Measurements from ENCODE around the gene CORO2A.

Gene CORO2A

GRCh38 chr9:98144631-98145030, 47.8 kb downstream of the CORO2A start:
- Histone ChIP-seq H3K4me3 (ENCODE audit: low read length) (no peak overlapping the region), H3K27ac (ENCODE audit: low read length) (no peak overlapping the region), H3K27me3 (ENCODE audit: control insufficient read depth, insufficient read depth, low read length) (no peaks in the 10 kb centered on the region), H3K9me3 (ENCODE audit: control insufficient read depth, insufficient read depth, low read length) (no peaks in the 10 kb centered on the region), H3K36me3 (ENCODE audit: control insufficient read depth, insufficient read depth, low read length) (no peaks in the 10 kb centered on the region), H3K4me1 (ENCODE audit: control insufficient read depth, insufficient read depth, low read length) (no peaks in the 10 kb centered on the region)
- DNase-seq (ENCODE audit: low read depth, low spot score): no peak
- no CpG with 5 or more reads among the region's 3 CpGs for WGBS (ENCODE audit: insufficient coverage, insufficient read length)

DNA sequence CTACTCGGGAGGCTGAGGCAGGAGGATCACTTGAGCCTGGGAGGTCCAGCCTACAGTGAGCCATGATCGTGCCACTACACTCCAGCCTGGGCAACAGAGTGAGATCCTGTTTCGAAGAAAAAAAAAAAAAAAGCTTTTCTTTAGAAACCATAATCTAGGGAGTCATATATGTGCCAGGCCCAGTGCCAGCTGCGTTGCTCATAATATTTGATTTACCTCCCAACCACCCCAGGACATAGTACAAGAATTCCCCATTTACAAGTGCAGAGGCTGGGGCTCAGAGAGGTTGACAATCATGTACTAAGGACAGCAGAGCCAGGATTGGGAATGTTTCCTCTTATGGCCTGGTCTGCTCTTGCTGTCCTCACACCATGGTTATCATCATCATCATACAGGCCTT, 48.4 kb downstream of the CORO2A start:
- Histone ChIP-seq H3K4me1 (ENCODE audit: control insufficient read depth, insufficient read depth, low read length) (no peaks in the 10 kb centered on the region), H3K9me3 (ENCODE audit: control insufficient read depth, insufficient read depth, low read length) (no peaks in the 10 kb centered on the region), H3K27me3 (ENCODE audit: control insufficient read depth, insufficient read depth, low read length) (no peaks in the 10 kb centered on the region), H3K36me3 (ENCODE audit: control insufficient read depth, insufficient read depth, low read length) (no peaks in the 10 kb centered on the region), H3K27ac (ENCODE audit: low read length) (no peak overlapping the region), H3K4me3 (ENCODE audit: low read length) (no peak overlapping the region)
- no CpG with 5 or more reads among the region's 4 CpGs for WGBS (ENCODE audit: insufficient coverage, insufficient read length)
- no peak for DNase-seq (ENCODE audit: low read depth, low spot score)

DNA sequence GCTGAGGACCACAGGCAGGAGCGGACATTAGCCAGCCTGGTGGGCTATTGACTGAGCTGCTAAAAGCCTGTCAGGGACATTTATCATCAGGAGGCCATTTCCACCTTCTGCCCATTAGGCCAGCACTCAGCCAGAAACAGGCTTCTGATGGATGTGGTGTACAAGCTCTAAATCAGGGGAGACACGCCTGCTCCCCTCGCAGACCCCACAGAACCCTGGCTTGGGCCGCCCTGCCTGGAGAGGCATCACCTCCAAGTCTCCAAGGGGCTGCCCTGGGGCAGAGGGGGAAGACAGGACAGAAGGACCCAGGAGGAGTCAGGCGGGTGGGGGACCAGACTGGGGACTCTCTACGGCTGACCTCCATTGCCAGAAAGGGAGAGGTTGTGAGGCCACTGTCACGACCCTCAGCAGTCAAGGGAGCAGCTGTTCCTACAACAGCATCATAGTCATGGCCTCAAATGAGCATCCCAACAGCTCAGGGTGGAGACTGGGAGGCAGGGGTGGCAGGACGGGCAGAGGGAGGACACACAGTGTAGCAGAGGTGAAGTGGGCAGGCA, 49.4 kb downstream of the CORO2A start:
- no peak for DNase-seq (ENCODE audit: low read depth, low spot score)
- Histone ChIP-seq H3K4me1 (ENCODE audit: control insufficient read depth, insufficient read depth, low read length) (no peaks in the 10 kb centered on the region), H3K4me3 (ENCODE audit: low read length) (no peak overlapping the region), H3K27ac (ENCODE audit: low read length) (no peak overlapping the region), H3K9me3 (ENCODE audit: control insufficient read depth, insufficient read depth, low read length) (no peaks in the 10 kb centered on the region), H3K27me3 (ENCODE audit: control insufficient read depth, insufficient read depth, low read length) (no peaks in the 10 kb centered on the region), H3K36me3 (ENCODE audit: control insufficient read depth, insufficient read depth, low read length) (no peaks in the 10 kb centered on the region)
- no CpG with 5 or more reads among the region's 8 CpGs for WGBS (ENCODE audit: insufficient coverage, insufficient read length)

- H3K4me3 ChIP-seq (ENCODE audit: low read length): no peak overlapping the region
- no peaks in the 10 kb centered on the region for H3K9me3 ChIP-seq (ENCODE audit: control insufficient read depth, insufficient read depth, low read length)
- WGBS (ENCODE audit: insufficient coverage, insufficient read length): no CpG with 5 or more reads among the region's 13 CpGs
- H3K4me1 ChIP-seq (ENCODE audit: control insufficient read depth, insufficient read depth, low read length): no peaks in the 10 kb centered on the region
- no peak for DNase-seq (ENCODE audit: low read depth, low spot score)
- H3K36me3 ChIP-seq (ENCODE audit: control insufficient read depth, insufficient read depth, low read length): no peaks in the 10 kb centered on the region
- H3K27me3 ChIP-seq (ENCODE audit: control insufficient read depth, insufficient read depth, low read length): no peaks in the 10 kb centered on the region
- H3K27ac ChIP-seq (ENCODE audit: low read length): no peak overlapping the region
Observed at GRCh38 chr9:98142182-98142907, 50.1 kb downstream of the CORO2A start.

DNA sequence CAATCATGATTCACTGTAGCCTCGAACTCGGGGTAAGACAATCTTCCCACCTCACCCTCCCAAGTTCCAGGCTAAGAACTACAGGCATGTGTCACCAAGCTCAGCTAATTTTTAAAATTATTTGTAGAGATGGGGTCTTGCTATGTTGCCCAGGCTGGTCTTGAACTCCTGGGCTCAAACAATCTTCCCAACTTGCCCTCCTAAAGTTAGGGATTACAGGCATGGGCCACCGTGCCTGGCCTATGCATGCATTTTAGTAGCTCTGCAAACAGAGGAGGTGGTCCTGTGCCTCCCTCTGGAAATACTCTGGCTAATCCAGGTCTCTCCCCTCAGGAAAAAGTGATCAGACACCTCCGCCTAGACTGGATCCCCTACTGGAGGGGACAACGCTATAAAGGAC, 51.9 kb downstream of the CORO2A start:
- no CpG with 5 or more reads among the region's 5 CpGs for WGBS (ENCODE audit: insufficient coverage, insufficient read length)
- no peaks in the 10 kb centered on the region for H3K9me3 ChIP-seq (ENCODE audit: control insufficient read depth, insufficient read depth, low read length)
- no peaks in the 10 kb centered on the region for H3K27me3 ChIP-seq (ENCODE audit: control insufficient read depth, insufficient read depth, low read length)

GRCh38 chr9:98136489-98136888, 55.9 kb downstream of the CORO2A start:
- H3K9me3 ChIP-seq (ENCODE audit: control insufficient read depth, insufficient read depth, low read length): no peaks in the 10 kb centered on the region
- H3K27ac ChIP-seq (ENCODE audit: low read length): no peak overlapping the region

More for the DNA sequence above, 51.9 kb downstream of the CORO2A start:
- Histone ChIP-seq H3K4me1 (ENCODE audit: control insufficient read depth, insufficient read depth, low read length) (no peaks in the 10 kb centered on the region), H3K27ac (ENCODE audit: low read length) (no peak overlapping the region), H3K4me3 (ENCODE audit: low read length) (no peak overlapping the region), H3K36me3 (ENCODE audit: control insufficient read depth, insufficient read depth, low read length) (no peaks in the 10 kb centered on the region)
- no peak for DNase-seq (ENCODE audit: low read depth, low spot score)

GRCh38 chr9:98135938-98136337, 56.5 kb downstream of the CORO2A start:
- no peak overlapping the region for H3K4me3 ChIP-seq (ENCODE audit: low read length)
- H3K9me3 ChIP-seq (ENCODE audit: control insufficient read depth, insufficient read depth, low read length): no peaks in the 10 kb centered on the region
- H3K27ac ChIP-seq (ENCODE audit: low read length): no peak overlapping the region
- H3K4me1 ChIP-seq (ENCODE audit: control insufficient read depth, insufficient read depth, low read length): no peaks in the 10 kb centered on the region
- no peak for DNase-seq (ENCODE audit: low read depth, low spot score)
- no peaks in the 10 kb centered on the region for H3K27me3 ChIP-seq (ENCODE audit: control insufficient read depth, insufficient read depth, low read length)
- WGBS (ENCODE audit: insufficient coverage, insufficient read length): no CpG with 5 or more reads among the region's 7 CpGs
- no peaks in the 10 kb centered on the region for H3K36me3 ChIP-seq (ENCODE audit: control insufficient read depth, insufficient read depth, low read length)

More at GRCh38 chr9:98136489-98136888, 55.9 kb downstream of the CORO2A start:
- H3K27me3 ChIP-seq (ENCODE audit: control insufficient read depth, insufficient read depth, low read length): no peaks in the 10 kb centered on the region
- H3K36me3 ChIP-seq (ENCODE audit: control insufficient read depth, insufficient read depth, low read length): no peaks in the 10 kb centered on the region
- H3K4me3 ChIP-seq (ENCODE audit: low read length): no peak overlapping the region
- no peak for DNase-seq (ENCODE audit: low read depth, low spot score)
- H3K4me1 ChIP-seq (ENCODE audit: control insufficient read depth, insufficient read depth, low read length): no peaks in the 10 kb centered on the region

DNA sequence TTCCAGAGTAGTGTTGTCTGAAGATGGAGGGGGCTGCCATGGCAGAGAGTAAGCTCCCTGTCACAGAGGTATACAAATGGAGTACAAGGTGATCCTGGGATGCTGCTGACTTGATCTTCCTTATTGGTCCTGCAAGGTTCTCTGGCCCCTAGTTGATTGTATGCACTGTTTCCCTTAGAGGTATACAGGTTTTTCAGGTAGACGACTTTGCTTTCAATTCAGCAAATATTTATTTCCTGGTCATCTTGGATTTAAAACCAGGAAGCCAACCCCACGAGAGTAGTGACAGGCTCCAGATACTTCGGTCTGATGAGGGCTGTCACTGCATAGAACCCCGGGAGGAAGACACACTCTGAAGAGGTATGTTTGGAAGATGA, 56.9 kb downstream of the CORO2A start:
- Histone ChIP-seq H3K4me3 (ENCODE audit: low read length) (no peak overlapping the region), H3K36me3 (ENCODE audit: control insufficient read depth, insufficient read depth, low read length) (no peaks in the 10 kb centered on the region), H3K27ac (ENCODE audit: low read length) (no peak overlapping the region), H3K27me3 (ENCODE audit: control insufficient read depth, insufficient read depth, low read length) (no peaks in the 10 kb centered on the region), H3K9me3 (ENCODE audit: control insufficient read depth, insufficient read depth, low read length) (no peaks in the 10 kb centered on the region), H3K4me1 (ENCODE audit: control insufficient read depth, insufficient read depth, low read length) (no peaks in the 10 kb centered on the region)
- no CpG with 5 or more reads among the region's 4 CpGs for WGBS (ENCODE audit: insufficient coverage, insufficient read length)
- no peak for DNase-seq (ENCODE audit: low read depth, low spot score)

DNA sequence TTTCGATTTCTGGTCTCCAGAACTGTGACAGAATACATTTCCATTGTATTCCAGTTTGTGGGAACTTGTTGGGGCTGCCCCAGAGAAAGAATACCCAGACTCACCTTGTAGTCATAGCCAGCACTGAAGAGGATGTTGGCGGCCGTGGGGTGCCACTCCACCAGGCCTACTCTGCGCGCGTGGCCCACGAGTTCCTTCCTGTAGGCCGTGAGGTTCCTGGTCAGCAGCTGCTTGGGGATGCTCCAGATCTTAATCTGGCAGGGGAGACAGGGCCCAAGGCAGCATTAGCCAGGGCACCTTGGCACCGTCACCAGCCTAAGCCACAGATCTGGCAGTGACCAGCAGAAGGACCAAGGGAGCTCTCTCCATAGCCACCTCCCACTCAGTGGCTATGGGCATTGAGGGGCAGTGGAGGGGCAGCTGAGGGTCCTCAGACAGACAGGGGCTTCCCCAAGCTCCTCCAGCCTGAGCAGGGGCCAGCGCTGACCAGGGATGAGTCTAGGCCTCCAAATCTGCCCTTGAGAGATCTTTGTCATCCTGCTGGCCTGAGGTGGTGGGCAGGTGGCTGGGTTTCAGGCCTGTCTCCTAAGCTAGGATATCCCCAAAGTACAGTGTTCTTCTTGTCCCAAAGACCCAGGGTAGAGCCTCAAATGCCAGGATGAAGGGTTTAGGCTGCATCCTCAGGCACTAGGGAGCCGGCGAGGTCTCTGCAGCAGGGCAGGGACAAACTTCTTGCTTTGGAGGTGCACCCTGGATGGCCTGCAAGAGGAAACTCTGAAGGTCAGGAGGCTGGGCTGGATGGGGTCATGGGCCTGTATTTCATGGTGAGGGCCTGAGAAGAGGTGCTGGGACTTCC, 57.5 kb downstream of the CORO2A start:
- Histone ChIP-seq H3K4me1 (ENCODE audit: control insufficient read depth, insufficient read depth, low read length) (no peaks in the 10 kb centered on the region), H3K9me3 (ENCODE audit: control insufficient read depth, insufficient read depth, low read length) (no peaks in the 10 kb centered on the region), H3K36me3 (ENCODE audit: control insufficient read depth, insufficient read depth, low read length) (no peaks in the 10 kb centered on the region), H3K4me3 (ENCODE audit: low read length) (no peak overlapping the region), H3K27ac (ENCODE audit: low read length) (no peak overlapping the region), H3K27me3 (ENCODE audit: control insufficient read depth, insufficient read depth, low read length) (no peaks in the 10 kb centered on the region)
- WGBS (ENCODE audit: insufficient coverage, insufficient read length): no CpG with 5 or more reads among the region's 12 CpGs
- no peak for DNase-seq (ENCODE audit: low read depth, low spot score)

DNA sequence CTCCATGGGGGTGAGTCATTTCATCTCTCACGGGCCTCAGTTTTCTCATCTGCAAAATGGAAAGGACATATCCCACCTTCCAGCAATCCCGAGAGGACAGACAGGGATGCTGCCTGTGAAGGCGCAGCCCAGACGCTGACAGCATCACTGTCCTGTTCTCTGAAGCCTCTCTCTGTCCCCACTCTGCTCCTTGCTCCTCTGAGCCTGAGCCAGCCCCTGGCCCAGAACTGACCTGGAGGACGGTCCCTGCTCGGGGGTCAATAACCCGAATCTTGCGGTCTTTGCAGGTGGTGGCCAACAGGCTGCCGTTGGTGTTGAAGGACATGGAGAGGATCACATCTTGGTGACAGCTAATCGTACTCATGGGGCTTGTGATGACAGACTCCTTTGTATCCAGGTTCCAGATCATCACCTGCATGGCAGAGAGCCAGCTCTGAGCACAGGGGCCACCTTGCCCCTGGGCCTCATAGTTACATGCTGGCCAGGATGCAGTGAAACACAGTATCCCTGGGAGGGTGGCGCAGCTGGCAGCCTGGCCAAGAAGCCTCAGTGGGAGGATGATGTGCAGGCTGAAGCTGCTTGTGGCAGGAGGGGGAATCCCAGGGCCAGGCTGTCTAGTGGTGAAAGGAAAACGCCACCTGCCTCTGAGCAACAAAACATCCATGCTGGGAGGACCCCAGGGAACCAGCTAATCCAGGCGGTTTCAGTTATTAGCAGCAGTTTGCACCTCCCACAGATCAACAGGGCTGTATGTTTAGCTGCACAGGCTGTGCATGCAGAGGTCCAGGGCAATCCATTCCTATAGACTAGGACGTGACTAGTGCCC, 59.4 kb downstream of the CORO2A start:
- Histone ChIP-seq H3K4me1 (ENCODE audit: control insufficient read depth, insufficient read depth, low read length) (no peaks in the 10 kb centered on the region), H3K9me3 (ENCODE audit: control insufficient read depth, insufficient read depth, low read length) (no peaks in the 10 kb centered on the region), H3K4me3 (ENCODE audit: low read length) (no peak overlapping the region), H3K27me3 (ENCODE audit: control insufficient read depth, insufficient read depth, low read length) (no peaks in the 10 kb centered on the region), H3K36me3 (ENCODE audit: control insufficient read depth, insufficient read depth, low read length) (peaks cover 4% of the 10 kb centered on the region; the same call in 1 of the 2 replicates), H3K27ac (ENCODE audit: low read length) (no peak overlapping the region)
- WGBS (ENCODE audit: insufficient coverage, insufficient read length): no CpG with 5 or more reads among the region's 14 CpGs
- no peak for DNase-seq (ENCODE audit: low read depth, low spot score)
